GM21619 (cell line): ENCODE data around the gene AFTPH.

Experiments
- ATAC-seq: cut with Tn5 transposase; IDR thresholded peaks from one replicate; pipeline ENCODE4 v1.9.1; 2021; ENCODE audit not compliant: unreplicated experiment

AFTPH gene

GRCh38 chr2:64629329-64629781 lies 105.2 kb downstream of the AFTPH start:
- ATAC-seq: no peak

GRCh38 chr2:64629875-64630274 lies 105.7 kb downstream of the AFTPH start:
- ATAC-seq: no peak

GRCh38 chr2:64630752-64631151 lies 106.6 kb downstream of the AFTPH start:
- ATAC-seq: no peak

GRCh38 chr2:64631771-64632170 lies 107.6 kb downstream of the AFTPH start:
- no peak for ATAC-seq

- no peak for ATAC-seq
Observed at GRCh38 chr2:64632835-64633819, 109.0 kb downstream of the AFTPH start.

GRCh38 chr2:64634345-64635267 lies 110.5 kb downstream of the AFTPH start:
- ATAC-seq: no peak

GRCh38 chr2:64635976-64636911 lies 112.1 kb downstream of the AFTPH start:
- peak; percentile 67 for ATAC-seq

GRCh38 chr2:64637000-64637635 lies 113.0 kb downstream of the AFTPH start:
- peak; percentile 44 for ATAC-seq

- ATAC-seq: no peak
Observed at GRCh38 chr2:64637931-64638330, 113.8 kb downstream of the AFTPH start.

- no peak for ATAC-seq
Observed at GRCh38 chr2:64638502-64639120, 114.5 kb downstream of the AFTPH start.

- no peak for ATAC-seq
Observed at GRCh38 chr2:64639691-64640090, 115.6 kb downstream of the AFTPH start.

GRCh38 chr2:64640153-64641044 lies 116.3 kb downstream of the AFTPH start:
- no peak for ATAC-seq

GRCh38 chr2:64641599-64641998 lies 117.5 kb downstream of the AFTPH start:
- no peak for ATAC-seq
